Measurements from ENCODE around the gene THAP7.

Gene THAP7

GRCh38 chr22:20991252-20992055 lies 10.5 kb downstream of the THAP7 start:
- peaks cover 16% of the 10 kb centered on the region for H3K36me3 ChIP-seq (ENCODE audit: control insufficient read depth, insufficient read depth, low read length)
- no peaks in the 10 kb centered on the region for H3K4me1 ChIP-seq (ENCODE audit: control insufficient read depth, insufficient read depth, low read length)
- H3K4me3 ChIP-seq (ENCODE audit: low read length): no peak overlapping the region
- H3K27ac ChIP-seq (ENCODE audit: low read length): no peak overlapping the region
- no peaks in the 10 kb centered on the region for H3K27me3 ChIP-seq (ENCODE audit: control insufficient read depth, insufficient read depth, low read length)
- no peak for DNase-seq (ENCODE audit: low read depth, low spot score)
- no CpG with 5 or more reads among the region's 24 CpGs for whole genome bisulfite sequencing (ENCODE audit: insufficient coverage, insufficient read length)
- H3K9me3 ChIP-seq (ENCODE audit: control insufficient read depth, insufficient read depth, low read length): no peaks in the 10 kb centered on the region

- no CpG with 5 or more reads among the region's 21 CpGs for WGBS (ENCODE audit: insufficient coverage, insufficient read length)
- Histone ChIP-seq H3K9me3 (ENCODE audit: control insufficient read depth, insufficient read depth, low read length) (no peaks in the 10 kb centered on the region), H3K27me3 (ENCODE audit: control insufficient read depth, insufficient read depth, low read length) (no peaks in the 10 kb centered on the region), H3K4me1 (ENCODE audit: control insufficient read depth, insufficient read depth, low read length) (no peaks in the 10 kb centered on the region), H3K36me3 (ENCODE audit: control insufficient read depth, insufficient read depth, low read length) (peaks cover 21% of the 10 kb centered on the region), H3K27ac (ENCODE audit: low read length) (no peak overlapping the region), H3K4me3 (ENCODE audit: low read length) (no peak overlapping the region)
- no peak for DNase-seq (ENCODE audit: low read depth, low spot score)
Observed at GRCh38 chr22:20990184-20991180, 11.4 kb downstream of the THAP7 start.

- DNase-seq (ENCODE audit: low read depth, low spot score): no peak
- WGBS (ENCODE audit: insufficient coverage, insufficient read length): no CpG with 5 or more reads among the region's 17 CpGs
- Histone ChIP-seq H3K27me3 (ENCODE audit: control insufficient read depth, insufficient read depth, low read length) (no peaks in the 10 kb centered on the region), H3K27ac (ENCODE audit: low read length) (no peak overlapping the region), H3K9me3 (ENCODE audit: control insufficient read depth, insufficient read depth, low read length) (no peaks in the 10 kb centered on the region), H3K4me3 (ENCODE audit: low read length) (no peak overlapping the region), H3K36me3 (ENCODE audit: control insufficient read depth, insufficient read depth, low read length) (peaks cover 21% of the 10 kb centered on the region), H3K4me1 (ENCODE audit: control insufficient read depth, insufficient read depth, low read length) (no peaks in the 10 kb centered on the region)
Observed at GRCh38 chr22:20989323-20990138, 12.4 kb downstream of the THAP7 start.

- Histone ChIP-seq H3K4me3 (ENCODE audit: low read length) (no peak overlapping the region), H3K27me3 (ENCODE audit: control insufficient read depth, insufficient read depth, low read length) (no peaks in the 10 kb centered on the region), H3K4me1 (ENCODE audit: control insufficient read depth, insufficient read depth, low read length) (no peaks in the 10 kb centered on the region), H3K36me3 (ENCODE audit: control insufficient read depth, insufficient read depth, low read length) (peaks cover 21% of the 10 kb centered on the region), H3K27ac (ENCODE audit: low read length) (no peak overlapping the region), H3K9me3 (ENCODE audit: control insufficient read depth, insufficient read depth, low read length) (no peaks in the 10 kb centered on the region)
- DNase-seq (ENCODE audit: low read depth, low spot score): no peak
- no CpG with 5 or more reads among the region's 16 CpGs for whole genome bisulfite sequencing (ENCODE audit: insufficient coverage, insufficient read length)
Observed at GRCh38 chr22:20988573-20989322, 13.2 kb downstream of the THAP7 start.

- Histone ChIP-seq H3K36me3 (ENCODE audit: control insufficient read depth, insufficient read depth, low read length) (peaks cover 15% of the 10 kb centered on the region), H3K4me3 (ENCODE audit: low read length) (no peak overlapping the region), H3K4me1 (ENCODE audit: control insufficient read depth, insufficient read depth, low read length) (peaks cover 2% of the 10 kb centered on the region; the same call in 1 of the 2 replicates), H3K27me3 (ENCODE audit: control insufficient read depth, insufficient read depth, low read length) (no peaks in the 10 kb centered on the region), H3K27ac (ENCODE audit: low read length) (no peak overlapping the region), H3K9me3 (ENCODE audit: control insufficient read depth, insufficient read depth, low read length) (no peaks in the 10 kb centered on the region)
- DNase-seq (ENCODE audit: low read depth, low spot score): no peak
- no CpG with 5 or more reads among the region's 14 CpGs for WGBS (ENCODE audit: insufficient coverage, insufficient read length)
Observed at GRCh38 chr22:20987375-20987774, 14.5 kb downstream of the THAP7 start.

GRCh38 chr22:20986365-20986764 lies 15.6 kb downstream of the THAP7 start:
- Histone ChIP-seq H3K27ac (ENCODE audit: low read length) (no peak overlapping the region), H3K27me3 (ENCODE audit: control insufficient read depth, insufficient read depth, low read length) (no peaks in the 10 kb centered on the region), H3K9me3 (ENCODE audit: control insufficient read depth, insufficient read depth, low read length) (no peaks in the 10 kb centered on the region), H3K36me3 (ENCODE audit: control insufficient read depth, insufficient read depth, low read length) (peaks cover 5% of the 10 kb centered on the region; the same call in 1 of the 2 replicates), H3K4me3 (ENCODE audit: low read length) (no peak overlapping the region), H3K4me1 (ENCODE audit: control insufficient read depth, insufficient read depth, low read length) (peaks cover 2% of the 10 kb centered on the region; the same call in 1 of the 2 replicates)
- WGBS (ENCODE audit: insufficient coverage, insufficient read length): 100% methylated on average over 1 of the region's 1 CpG
- DNase-seq (ENCODE audit: low read depth, low spot score): no peak

GRCh38 chr22:20985720-20986119 lies 16.2 kb downstream of the THAP7 start:
- H3K27me3 ChIP-seq (ENCODE audit: control insufficient read depth, insufficient read depth, low read length): no peaks in the 10 kb centered on the region
- no peak overlapping the region for H3K4me3 ChIP-seq (ENCODE audit: low read length)
- peaks cover 5% of the 10 kb centered on the region; the same call in 1 of the 2 replicates for H3K36me3 ChIP-seq (ENCODE audit: control insufficient read depth, insufficient read depth, low read length)
- WGBS (ENCODE audit: insufficient coverage, insufficient read length): no CpG with 5 or more reads among the region's 7 CpGs
- no peaks in the 10 kb centered on the region for H3K9me3 ChIP-seq (ENCODE audit: control insufficient read depth, insufficient read depth, low read length)
- H3K27ac ChIP-seq (ENCODE audit: low read length): no peak overlapping the region
- peaks cover 2% of the 10 kb centered on the region; the same call in 1 of the 2 replicates for H3K4me1 ChIP-seq (ENCODE audit: control insufficient read depth, insufficient read depth, low read length)
- DNase-seq (ENCODE audit: low read depth, low spot score): no peak

- no peaks in the 10 kb centered on the region for H3K9me3 ChIP-seq (ENCODE audit: control insufficient read depth, insufficient read depth, low read length)
- no CpG with 5 or more reads among the region's 5 CpGs for WGBS (ENCODE audit: insufficient coverage, insufficient read length)
- H3K27me3 ChIP-seq (ENCODE audit: control insufficient read depth, insufficient read depth, low read length): no peaks in the 10 kb centered on the region
- peaks cover 5% of the 10 kb centered on the region; the same call in 1 of the 2 replicates for H3K36me3 ChIP-seq (ENCODE audit: control insufficient read depth, insufficient read depth, low read length)
- DNase-seq (ENCODE audit: low read depth, low spot score): no peak
- no peak overlapping the region for H3K4me3 ChIP-seq (ENCODE audit: low read length)
- no peak overlapping the region for H3K27ac ChIP-seq (ENCODE audit: low read length)
- H3K4me1 ChIP-seq (ENCODE audit: control insufficient read depth, insufficient read depth, low read length): peaks cover 5% of the 10 kb centered on the region
Observed at GRCh38 chr22:20983081-20983771, 18.7 kb downstream of the THAP7 start.

GRCh38 chr22:20982563-20982882 lies 19.4 kb downstream of the THAP7 start:
- Histone ChIP-seq H3K9me3 (ENCODE audit: control insufficient read depth, insufficient read depth, low read length) (no peaks in the 10 kb centered on the region), H3K27ac (ENCODE audit: low read length) (no peak overlapping the region), H3K4me3 (ENCODE audit: low read length) (peak overlapping the region; percentile 83), H3K36me3 (ENCODE audit: control insufficient read depth, insufficient read depth, low read length) (peaks cover 5% of the 10 kb centered on the region; the same call in 1 of the 2 replicates), H3K4me1 (ENCODE audit: control insufficient read depth, insufficient read depth, low read length) (peaks cover 5% of the 10 kb centered on the region), H3K27me3 (ENCODE audit: control insufficient read depth, insufficient read depth, low read length) (no peaks in the 10 kb centered on the region)
- no CpG with 5 or more reads among the region's 12 CpGs for WGBS (ENCODE audit: insufficient coverage, insufficient read length)
- DNase-seq (ENCODE audit: low read depth, low spot score): no peak
